ENCODE measurements around the gene ADI1.

The ADI1 gene, protein sequence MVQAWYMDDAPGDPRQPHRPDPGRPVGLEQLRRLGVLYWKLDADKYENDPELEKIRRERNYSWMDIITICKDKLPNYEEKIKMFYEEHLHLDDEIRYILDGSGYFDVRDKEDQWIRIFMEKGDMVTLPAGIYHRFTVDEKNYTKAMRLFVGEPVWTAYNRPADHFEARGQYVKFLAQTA

GRCh38 chr2:3519255-3520205 is at the start of gene ADI1:
TSS of gene ADI1 (minus strand) at chr2:3519531. CDS start at chr2:3519487, 44 bp downstream.
- peak; percentile 79 for DNase-seq

GRCh38 chr2:3566806-3567205 is 47.5 kb upstream of the ADI1 start:
- DNase-seq, result no peak

DNA sequence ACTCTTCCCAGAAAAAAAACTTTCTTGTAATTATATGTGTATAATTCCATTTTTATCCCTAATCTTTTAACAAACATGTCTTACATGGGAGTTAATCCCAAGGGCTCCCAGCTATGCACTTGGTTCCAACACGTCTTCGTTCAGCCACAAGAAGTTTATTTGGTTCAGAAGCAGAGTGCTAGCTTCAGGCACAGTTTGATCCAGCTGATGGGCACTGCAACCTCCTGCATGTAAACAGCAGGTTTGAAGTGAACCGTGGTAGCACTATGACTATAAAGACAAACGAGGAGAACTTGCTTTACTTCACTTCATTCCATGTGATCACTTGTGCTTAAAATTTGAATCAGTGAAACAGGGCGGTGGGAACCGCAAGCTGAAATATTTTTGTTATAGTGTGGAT is 45.8 kb upstream of the ADI1 start:
- no peak for DNase-seq

GRCh38 chr2:3563521-3563976 is 44.2 kb upstream of the ADI1 start:
- DNase-seq, result no peak

DNA sequence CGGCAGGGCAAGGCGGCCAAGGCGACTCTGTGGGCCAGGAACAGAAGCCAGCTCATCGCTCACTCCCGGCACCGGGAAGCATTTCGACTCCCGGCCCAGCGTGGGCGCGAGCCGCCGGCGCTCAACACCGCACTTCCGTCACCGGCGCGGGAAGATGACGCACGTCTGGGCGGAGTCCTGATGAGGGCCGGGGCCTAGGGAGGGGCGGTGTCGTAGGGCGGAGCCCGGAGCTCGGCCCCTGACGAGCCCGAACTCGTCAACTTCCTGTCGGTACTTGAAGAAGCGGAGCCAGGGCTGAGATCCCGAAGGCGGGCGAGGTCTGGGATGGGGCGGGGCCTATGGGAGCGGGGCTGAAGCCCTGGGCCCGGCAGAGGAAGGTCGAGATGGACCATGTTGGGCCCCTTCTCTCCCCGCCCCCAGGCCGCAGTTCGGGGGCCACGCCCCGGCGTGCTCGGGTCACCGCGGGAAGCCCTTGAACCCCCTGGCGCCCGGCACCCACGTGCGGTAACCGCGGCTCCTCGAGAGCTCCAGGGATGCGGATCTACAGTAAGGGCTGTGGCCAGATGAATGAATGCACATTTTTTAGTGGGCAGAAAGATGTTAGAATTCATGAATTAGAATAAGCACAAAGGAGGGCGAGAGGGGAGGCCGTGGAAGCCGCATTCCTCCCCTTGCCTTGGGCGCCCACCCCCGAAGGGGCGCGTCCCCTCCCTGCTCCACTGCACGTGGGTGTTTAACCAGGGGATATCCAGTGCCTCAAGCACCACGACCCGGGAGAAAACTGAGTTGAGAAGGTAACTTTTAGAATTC is 39.1 kb upstream of the ADI1 start, which contains the start of gene RNASEH1:
Gene RNASEH1, minus strand, starts transcription at position 129 of the 810 bp plus-strand sequence. Its CDS starts 73 bp downstream, at position 56.
- DNase-seq, result peak; percentile 99

- DNase-seq, result no peak
Observed at GRCh38 chr2:3557639-3558204, 38.4 kb upstream of the ADI1 start.

DNA sequence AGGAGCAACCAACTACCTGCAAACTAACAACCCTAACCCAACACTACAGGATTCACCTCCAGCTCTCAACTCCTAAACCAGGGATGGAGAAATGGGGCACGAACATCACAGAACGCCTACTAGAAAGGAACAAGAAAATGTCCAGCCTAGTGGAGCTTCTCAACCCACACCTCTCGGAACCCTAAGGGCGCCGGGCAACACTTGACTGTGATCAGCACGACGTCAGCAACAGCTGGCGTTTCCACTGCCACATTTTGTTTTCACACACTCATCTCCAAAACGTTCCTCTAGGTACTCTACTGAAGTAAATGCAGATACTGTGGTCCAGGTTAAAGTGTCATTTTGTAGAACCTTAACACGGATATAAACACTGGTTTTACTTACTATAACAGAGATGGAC is 34.6 kb upstream of the ADI1 start:
- DNase-seq, result no peak

- no peak for DNase-seq
Observed at GRCh38 chr2:3547915-3548314, 28.6 kb upstream of the ADI1 start.

DNA sequence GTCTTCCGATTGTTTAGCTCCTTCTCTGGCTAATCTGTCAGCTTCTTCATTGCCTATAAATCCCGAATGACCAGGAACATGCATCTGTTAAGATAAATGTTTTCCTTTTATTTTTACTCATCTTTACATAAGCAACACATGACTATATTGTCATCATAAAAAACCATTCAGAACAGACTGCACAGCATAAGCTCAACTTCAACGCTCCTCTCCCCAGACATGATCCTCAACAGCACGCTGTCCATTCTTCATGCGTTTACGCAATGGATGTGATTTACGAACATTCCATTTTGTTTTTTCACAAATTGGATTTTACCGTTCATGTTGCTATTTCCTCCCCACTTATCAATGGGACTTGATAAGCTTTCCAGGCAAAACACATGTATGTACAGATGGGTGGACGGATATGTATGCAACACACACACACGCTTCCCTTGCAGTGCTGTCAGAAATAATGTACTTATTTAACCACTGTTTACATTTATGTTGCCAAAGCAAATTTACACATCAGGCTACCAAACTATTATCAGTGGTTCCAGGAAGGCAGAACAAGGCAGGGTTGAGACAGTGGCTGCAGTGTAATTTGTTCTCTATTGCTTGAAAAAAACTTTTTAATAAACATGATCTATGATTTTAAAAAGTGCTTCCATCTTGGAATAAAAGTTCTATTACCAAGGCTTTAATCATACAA is 26.6 kb upstream of the ADI1 start:
- no peak for DNase-seq

DNA sequence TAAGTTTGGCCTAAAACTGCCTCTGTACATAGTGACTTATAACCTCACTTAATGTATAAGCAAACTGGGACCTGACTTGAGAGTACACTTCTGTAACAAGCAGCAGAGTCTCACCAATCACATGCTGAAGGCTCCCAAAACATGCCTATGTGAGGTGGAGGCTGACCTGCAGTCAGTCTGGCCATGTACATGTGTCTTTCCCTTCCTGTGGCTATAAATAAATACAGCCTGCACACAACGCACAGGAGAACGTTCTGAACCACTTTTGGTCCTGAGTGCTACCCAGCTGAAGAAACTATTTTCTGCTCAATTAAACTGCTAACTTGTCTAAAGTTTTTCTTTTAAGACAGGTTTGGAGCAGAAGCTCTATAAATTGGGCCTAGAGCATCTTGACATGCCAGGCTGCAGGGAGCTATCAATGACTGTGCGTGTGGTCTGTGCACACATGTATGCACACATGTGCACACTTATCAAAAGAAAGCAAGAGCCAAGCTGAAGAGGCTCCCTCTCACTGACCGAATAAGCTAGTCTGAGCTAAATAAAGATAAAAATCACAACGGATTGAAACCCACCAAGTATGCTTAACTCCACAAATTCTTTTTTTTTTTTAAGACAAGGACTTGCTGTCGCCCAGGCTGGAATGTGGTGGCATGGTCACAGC is 23.8 kb upstream of the ADI1 start:
- no peak for DNase-seq

GRCh38 chr2:3542107-3542506 is 22.8 kb upstream of the ADI1 start:
- DNase-seq, result no peak

DNA sequence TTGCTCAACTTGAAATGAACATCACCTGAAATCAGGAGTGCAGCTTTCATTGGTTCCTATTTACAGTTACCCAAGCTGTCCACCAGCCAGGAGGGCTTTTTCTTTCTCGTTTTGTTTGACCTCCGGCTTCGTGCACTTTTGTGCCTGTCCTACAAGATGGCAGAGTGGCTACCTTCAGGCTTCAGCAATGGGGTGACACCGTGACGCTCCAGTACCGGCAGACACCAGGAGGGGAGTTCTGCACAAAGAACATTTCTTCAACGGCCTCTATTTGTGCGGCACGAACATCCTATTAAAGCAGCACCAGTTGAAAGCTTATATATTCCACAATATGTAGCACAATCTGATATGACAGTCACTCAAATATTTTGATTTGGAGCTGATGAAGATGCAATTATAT is 20.5 kb upstream of the ADI1 start:
- DNase-seq, result no peak

DNA sequence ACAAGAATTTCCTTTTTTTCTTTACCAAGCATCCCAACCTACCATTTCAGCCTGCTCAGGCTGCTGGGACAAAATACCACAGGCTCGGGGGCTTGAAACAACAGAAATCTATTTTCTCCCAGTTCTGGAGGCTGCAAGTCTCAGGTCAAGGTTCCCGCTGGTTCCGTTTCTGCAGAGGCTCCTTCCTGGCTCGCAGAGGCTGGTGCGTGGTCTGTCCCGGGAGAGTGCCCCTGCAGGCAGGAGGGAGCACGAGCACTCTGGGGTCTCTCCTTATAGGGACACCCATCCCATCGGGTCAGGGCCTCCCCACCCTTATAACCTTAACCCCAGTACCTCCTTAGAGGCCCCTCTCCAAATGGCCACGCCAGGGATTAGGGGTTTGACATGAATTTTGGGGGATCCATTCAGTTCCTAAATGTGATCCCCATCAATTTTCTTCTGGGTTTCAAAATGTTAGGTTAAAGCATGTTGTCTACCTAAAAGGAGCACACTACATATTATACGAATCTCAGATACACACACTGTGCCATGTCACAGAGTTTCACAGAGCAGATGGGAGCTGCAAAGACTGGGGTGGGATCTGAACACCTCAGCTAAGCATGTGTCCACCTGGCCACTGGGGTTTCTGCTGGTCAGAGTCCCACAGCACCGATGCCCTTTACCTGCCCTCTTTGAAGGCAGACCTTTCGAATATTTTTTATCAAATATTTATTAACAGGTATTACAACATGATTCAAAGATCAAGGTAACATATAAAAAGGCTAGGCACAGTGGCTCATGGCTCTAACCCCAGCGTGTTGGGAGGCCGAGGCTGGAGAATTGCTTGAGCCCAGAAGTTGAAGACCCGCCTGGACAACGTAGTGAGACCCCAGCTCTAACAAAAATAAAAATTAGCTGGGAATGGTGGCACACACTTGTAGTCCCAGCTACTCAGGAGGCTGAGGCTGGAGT is 17.6 kb upstream of the ADI1 start:
- no peak for DNase-seq

- no peak for DNase-seq
Observed at GRCh38 chr2:3535794-3536681, 16.7 kb upstream of the ADI1 start.

- no peak for DNase-seq
Observed at GRCh38 chr2:3535467-3535793, 16.1 kb upstream of the ADI1 start.

GRCh38 chr2:3534251-3534814 is 15.0 kb upstream of the ADI1 start:
- no peak for DNase-seq

DNA sequence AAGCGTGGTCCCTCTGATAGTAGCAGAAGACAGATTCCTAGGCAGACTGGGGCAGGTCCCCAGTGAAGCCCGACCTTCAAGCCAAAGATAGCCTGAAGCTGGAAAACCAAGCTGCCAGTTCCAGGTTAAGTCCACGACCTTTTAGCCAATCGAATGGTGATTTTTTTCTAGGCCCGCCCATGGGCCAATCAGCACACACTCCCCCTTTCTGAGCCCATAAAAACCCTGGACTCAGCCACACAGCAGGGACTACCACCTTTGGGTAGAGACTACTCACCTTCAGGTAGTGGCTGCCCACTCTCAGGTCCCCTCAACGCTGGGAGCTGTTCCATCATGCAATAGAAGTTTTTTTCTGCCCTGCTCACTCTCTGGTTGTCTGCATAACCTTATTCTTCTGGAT is 14.5 kb upstream of the ADI1 start:
- no peak for DNase-seq

- DNase-seq, result no peak
Observed at GRCh38 chr2:3532941-3533340, 13.6 kb upstream of the ADI1 start.

DNA sequence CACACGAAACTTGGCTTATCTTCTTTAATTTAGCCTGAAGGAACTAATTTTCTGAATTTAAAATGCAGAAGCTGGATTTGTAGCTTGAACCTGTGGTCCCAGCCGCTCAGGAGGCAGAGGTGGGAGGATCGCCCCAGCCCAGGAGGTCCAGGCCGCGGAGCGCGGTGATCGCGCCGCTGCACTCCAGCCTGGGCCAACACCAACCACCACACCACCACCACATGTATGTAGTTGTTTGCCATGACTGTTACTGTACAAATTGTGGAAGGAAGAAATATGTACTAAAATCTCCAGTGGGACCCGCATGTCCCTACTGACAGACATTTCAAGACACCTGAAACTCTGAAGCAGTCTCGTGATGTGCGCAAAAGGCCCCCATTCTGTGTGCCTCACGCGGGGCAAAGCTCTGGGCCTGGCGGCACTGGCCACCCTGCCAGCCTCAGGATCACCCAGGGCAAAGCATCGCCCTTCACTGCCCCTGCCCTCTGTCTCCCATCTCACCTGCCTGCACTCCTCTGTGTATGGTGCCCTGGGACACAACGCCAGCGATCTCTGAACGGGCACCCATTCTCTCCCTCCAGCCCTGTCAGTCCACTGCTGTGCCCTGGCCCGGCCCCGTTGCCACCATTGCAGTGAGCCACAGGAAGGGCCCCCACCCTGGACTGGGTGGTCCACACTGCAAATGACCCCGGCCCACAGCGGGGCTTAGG is 10.1 kb upstream of the ADI1 start:
- no peak for DNase-seq

Data from NCI-H345 (cell line).